Mononuclear cell (primary cell): Measurements from ENCODE around the gene SEC23IP. TPM values are rescaled to one million over a fixed set of nuclear protein-coding genes. Genes with fewer than 3 reads are reported as not detected.

Source experiments
- H3K27me3 ChIP-seq: 2 replicates; pipeline ENCODE4 v1.6.0; 2011; ENCODE audit warnings: low read length, control low read depth; ENCODE audit not compliant: insufficient read depth
- H3K4me1 ChIP-seq: 2 replicates; pipeline ENCODE4 v1.5.1; 2011; ENCODE audit warnings: mild to moderate bottlenecking, low read length, control low read depth; ENCODE audit not compliant: insufficient read depth
- H3K4me3 ChIP-seq: 2 replicates; pipeline ENCODE4 v1.5.1; 2011; ENCODE audit warnings: mild to moderate bottlenecking, low read length, moderate library complexity
- H3K9me3 ChIP-seq: 2 replicates; pipeline ENCODE4 v1.5.1; 2011; ENCODE audit warnings: low read depth, mild to moderate bottlenecking, control low read depth, low read length
- total RNA-seq: library from RNA; depleted of rRNA; stranded (reverse); fragments of >200 nt; gene quantifications from one replicate; pipeline ENCODE4 v1.2.3, GENCODE V29; 2012

SEC23IP gene
- total RNA-seq = 17.8 TPM

- peak within 1 kb of the TSS; percentile 84 for H3K4me3 ChIP-seq
- H3K27me3 ChIP-seq = no peaks in the 10 kb centered on the region
- peaks cover 42% of the 10 kb centered on the region for H3K4me1 ChIP-seq
- no peaks in the 10 kb centered on the region for H3K9me3 ChIP-seq
Observed at GRCh38 chr10:119892188-119893065, at the start of gene SEC23IP. SEC23IP (plus strand) TSS chr10:119892730; CDS start chr10:119892783, 53 bp downstream.

GRCh38 chr10:119845656-119846055 lies 46.9 kb upstream of the SEC23IP start:
- H3K27me3 ChIP-seq = no peaks in the 10 kb centered on the region
- H3K4me1 ChIP-seq = peaks cover 18% of the 10 kb centered on the region
- H3K4me3 ChIP-seq = no peak overlapping the region
- no peaks in the 10 kb centered on the region for H3K9me3 ChIP-seq

- H3K4me3 ChIP-seq = no peak overlapping the region
- no peaks in the 10 kb centered on the region for H3K27me3 ChIP-seq
- H3K4me1 ChIP-seq = peaks cover 22% of the 10 kb centered on the region
- no peaks in the 10 kb centered on the region for H3K9me3 ChIP-seq
Observed at GRCh38 chr10:119849031-119849789, 43.3 kb upstream of the SEC23IP start.

DNA sequence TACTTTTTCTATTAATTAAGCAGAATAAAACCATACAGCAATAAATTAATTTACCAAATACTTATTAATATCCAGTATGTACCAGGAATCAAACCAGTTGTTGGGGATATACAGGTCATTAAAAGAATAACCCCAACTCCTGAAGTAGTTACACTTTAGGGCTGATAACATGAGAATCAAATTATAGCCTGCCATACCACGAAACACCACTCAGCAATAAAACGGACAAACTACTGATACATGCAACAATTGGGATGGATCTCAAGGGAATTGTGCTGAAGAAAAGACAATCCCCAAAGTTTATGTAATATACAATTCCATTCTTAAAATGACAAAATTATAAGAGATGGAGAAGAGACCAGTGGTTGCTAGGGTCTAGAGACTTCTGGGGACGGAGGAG lies 42.6 kb upstream of the SEC23IP start:
- H3K27me3 ChIP-seq = no peaks in the 10 kb centered on the region
- no peak overlapping the region for H3K4me3 ChIP-seq
- H3K9me3 ChIP-seq = no peaks in the 10 kb centered on the region
- peaks cover 22% of the 10 kb centered on the region for H3K4me1 ChIP-seq

DNA sequence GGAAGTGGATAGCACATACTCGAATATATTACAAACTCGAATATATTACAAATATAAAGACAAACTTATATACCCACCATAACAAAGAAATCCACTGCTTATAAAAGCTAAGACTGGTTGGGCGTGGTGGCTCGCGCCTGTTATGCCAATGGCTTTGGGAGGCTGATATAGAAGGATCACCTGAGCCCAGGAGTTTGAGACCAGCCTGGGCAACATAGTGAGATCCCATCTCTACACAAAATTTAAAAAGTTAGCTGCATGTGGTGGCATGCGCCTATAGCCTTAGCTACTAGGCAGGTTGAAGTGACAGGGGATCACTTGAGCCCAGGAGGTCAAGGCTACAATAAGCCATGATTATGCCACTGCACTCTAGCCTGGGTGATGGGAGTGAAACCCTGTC lies 40.3 kb upstream of the SEC23IP start:
- H3K4me3 ChIP-seq = no peak overlapping the region

GRCh38 chr10:119852822-119853221 lies 39.7 kb upstream of the SEC23IP start:
- Histone ChIP-seq H3K4me1 (peaks cover 9% of the 10 kb centered on the region), H3K9me3 (no peaks in the 10 kb centered on the region), H3K4me3 (no peak overlapping the region), H3K27me3 (no peaks in the 10 kb centered on the region)

More for the DNA sequence above, 40.3 kb upstream of the SEC23IP start:
- H3K9me3 ChIP-seq = no peaks in the 10 kb centered on the region
- H3K27me3 ChIP-seq = no peaks in the 10 kb centered on the region
- peaks cover 9% of the 10 kb centered on the region for H3K4me1 ChIP-seq

- Histone ChIP-seq H3K9me3 (no peaks in the 10 kb centered on the region), H3K4me3 (no peak overlapping the region), H3K27me3 (no peaks in the 10 kb centered on the region), H3K4me1 (peaks cover 9% of the 10 kb centered on the region)
Observed at GRCh38 chr10:119853574-119853973, 39.0 kb upstream of the SEC23IP start.

DNA sequence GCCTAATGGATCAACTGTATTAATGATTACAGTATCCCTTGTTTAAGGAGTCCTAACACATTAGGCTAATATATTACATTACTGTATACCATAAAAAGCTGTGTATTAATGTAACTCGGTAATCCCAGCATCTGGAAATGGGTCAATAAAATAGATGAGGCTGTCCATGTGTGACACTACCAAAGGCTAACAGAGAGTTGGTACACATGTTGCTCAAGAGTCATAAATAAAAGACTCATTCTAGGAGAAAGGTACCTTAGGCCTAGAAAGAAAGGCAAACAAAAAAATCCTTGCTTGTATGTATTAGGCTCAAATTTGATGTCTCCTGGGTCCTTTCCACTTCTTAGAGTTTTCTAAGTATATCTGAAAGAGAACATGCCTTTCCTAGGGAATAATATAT lies 34.5 kb upstream of the SEC23IP start:
- Histone ChIP-seq H3K9me3 (no peaks in the 10 kb centered on the region), H3K4me1 (peaks cover 3% of the 10 kb centered on the region), H3K4me3 (no peak overlapping the region), H3K27me3 (no peaks in the 10 kb centered on the region)

GRCh38 chr10:119859420-119860258 lies 32.9 kb upstream of the SEC23IP start:
- H3K27me3 ChIP-seq = no peaks in the 10 kb centered on the region
- H3K9me3 ChIP-seq = peaks cover 6% of the 10 kb centered on the region
- peaks cover 3% of the 10 kb centered on the region for H3K4me1 ChIP-seq
- no peak overlapping the region for H3K4me3 ChIP-seq

- peaks cover 8% of the 10 kb centered on the region for H3K4me1 ChIP-seq
- no peak overlapping the region for H3K4me3 ChIP-seq
- peaks cover 6% of the 10 kb centered on the region for H3K9me3 ChIP-seq
- H3K27me3 ChIP-seq = no peaks in the 10 kb centered on the region
Observed at GRCh38 chr10:119860866-119861607, 31.5 kb upstream of the SEC23IP start.

DNA sequence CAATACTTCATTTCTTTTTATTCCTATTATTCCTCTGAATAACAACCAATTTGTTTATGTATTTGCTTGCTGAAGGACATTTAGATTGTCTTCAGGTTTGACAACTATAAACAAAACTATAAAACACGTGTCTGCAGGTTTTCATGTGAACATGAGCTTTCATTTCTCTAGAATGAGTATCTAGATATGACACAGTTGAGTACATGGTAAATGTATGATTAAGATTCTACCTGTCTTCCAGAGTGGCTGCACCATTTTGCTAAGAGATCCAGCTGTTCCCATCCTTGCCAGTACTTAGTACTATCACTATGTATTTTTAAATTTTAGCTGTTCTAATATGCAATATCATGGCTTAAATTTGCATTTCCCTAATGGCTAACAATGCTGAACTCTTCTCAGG lies 30.0 kb upstream of the SEC23IP start:
- Histone ChIP-seq H3K4me3 (no peak overlapping the region), H3K9me3 (peaks cover 6% of the 10 kb centered on the region), H3K27me3 (no peaks in the 10 kb centered on the region), H3K4me1 (peaks cover 20% of the 10 kb centered on the region)

- Histone ChIP-seq H3K27me3 (no peaks in the 10 kb centered on the region), H3K4me1 (peaks cover 35% of the 10 kb centered on the region), H3K9me3 (peaks cover 6% of the 10 kb centered on the region), H3K4me3 (no peak overlapping the region)
Observed at GRCh38 chr10:119863951-119864565, 28.5 kb upstream of the SEC23IP start.

- H3K27me3 ChIP-seq = no peaks in the 10 kb centered on the region
- peaks cover 50% of the 10 kb centered on the region for H3K4me1 ChIP-seq
- peaks cover 6% of the 10 kb centered on the region for H3K9me3 ChIP-seq
- H3K4me3 ChIP-seq = no peak overlapping the region
Observed at GRCh38 chr10:119865699-119866240, 26.8 kb upstream of the SEC23IP start.

GRCh38 chr10:119867317-119867716 lies 25.2 kb upstream of the SEC23IP start:
- Histone ChIP-seq H3K9me3 (peaks cover 6% of the 10 kb centered on the region), H3K4me3 (no peak overlapping the region), H3K27me3 (no peaks in the 10 kb centered on the region), H3K4me1 (peaks cover 59% of the 10 kb centered on the region)
